HG03378 (cell line): ENCODE measurements around the gene ZNF469.

ENCODE experiments used
- ATAC-seq: cut with Tn5 transposase; IDR thresholded peaks from one replicate; pipeline ENCODE4 v1.9.1; 2021; ENCODE audit warnings: mild to moderate bottlenecking, moderate library complexity; ENCODE audit not compliant: unreplicated experiment

The ZNF469 gene

GRCh38 chr16:88347656-88348376 lies 34.9 kb upstream of the ZNF469 start:
- ATAC-seq = no peak

- no peak for ATAC-seq
Measured at GRCh38 chr16:88348377-88349152, 34.2 kb upstream of the ZNF469 start.

DNA sequence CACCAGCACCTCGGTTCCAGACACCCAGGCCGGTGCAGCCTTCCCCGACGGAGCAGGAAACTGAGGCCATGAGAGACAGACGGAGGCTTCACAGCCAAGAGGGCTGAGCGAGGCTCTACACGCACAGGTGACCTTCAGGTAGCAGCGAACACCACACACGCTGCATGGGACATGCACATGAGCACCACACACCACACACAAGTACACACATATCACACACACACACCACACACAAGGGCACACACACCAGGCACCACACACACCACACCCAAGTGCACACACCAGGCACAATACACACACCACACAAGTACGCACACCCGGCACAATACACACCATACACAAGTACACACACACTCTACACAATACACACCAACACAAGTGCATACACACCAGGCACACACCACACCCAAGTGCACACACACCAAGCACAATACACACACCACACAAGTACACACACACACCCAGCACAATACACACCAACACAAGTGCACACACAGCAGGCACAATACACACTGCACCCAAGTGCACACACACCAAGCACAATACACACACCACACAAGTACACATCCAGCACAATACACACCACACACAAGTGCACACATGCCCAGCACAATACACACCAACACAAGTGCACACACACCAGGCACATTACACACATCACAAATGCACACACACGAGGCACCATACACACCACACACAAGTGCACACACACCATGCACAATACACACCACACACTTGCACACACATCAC lies 33.4 kb upstream of the ZNF469 start:
- ATAC-seq = no peak

- no peak for ATAC-seq
Measured at GRCh38 chr16:88349903-88350900, 32.6 kb upstream of the ZNF469 start.

- ATAC-seq = no peak
Measured at GRCh38 chr16:88350922-88351321, 31.8 kb upstream of the ZNF469 start.

DNA sequence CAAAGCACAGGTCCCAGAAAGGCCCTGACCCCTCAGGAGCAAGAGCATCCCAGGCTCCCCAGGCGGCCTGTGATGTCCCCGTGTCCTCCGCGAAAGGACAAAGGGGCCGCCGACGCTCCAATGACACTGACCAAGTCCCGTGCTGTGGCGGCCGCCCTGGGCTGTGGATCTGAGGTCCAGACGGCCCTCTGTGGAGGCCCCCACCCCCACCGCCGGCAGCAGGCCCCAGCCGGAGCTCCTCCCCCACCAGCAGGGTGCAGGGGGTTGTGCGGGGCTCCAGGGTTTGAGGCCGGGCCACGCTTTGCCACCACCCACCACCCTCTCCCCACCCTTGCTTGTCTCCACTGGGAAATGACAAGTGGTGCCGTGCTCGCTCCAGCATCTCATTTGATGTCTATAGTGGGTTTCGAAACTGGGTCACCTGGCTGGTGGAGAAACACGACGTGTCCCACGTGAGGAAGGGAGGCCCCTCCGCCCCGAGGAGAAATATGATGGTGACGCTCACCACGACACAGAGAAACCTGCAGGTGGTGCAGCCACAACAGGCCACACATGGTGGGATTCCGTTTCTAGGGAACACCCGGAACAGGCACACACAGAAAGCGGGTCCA lies 31.2 kb upstream of the ZNF469 start:
- ATAC-seq = no peak

- ATAC-seq = no peak
Measured at GRCh38 chr16:88352261-88353200, 30.2 kb upstream of the ZNF469 start.

DNA sequence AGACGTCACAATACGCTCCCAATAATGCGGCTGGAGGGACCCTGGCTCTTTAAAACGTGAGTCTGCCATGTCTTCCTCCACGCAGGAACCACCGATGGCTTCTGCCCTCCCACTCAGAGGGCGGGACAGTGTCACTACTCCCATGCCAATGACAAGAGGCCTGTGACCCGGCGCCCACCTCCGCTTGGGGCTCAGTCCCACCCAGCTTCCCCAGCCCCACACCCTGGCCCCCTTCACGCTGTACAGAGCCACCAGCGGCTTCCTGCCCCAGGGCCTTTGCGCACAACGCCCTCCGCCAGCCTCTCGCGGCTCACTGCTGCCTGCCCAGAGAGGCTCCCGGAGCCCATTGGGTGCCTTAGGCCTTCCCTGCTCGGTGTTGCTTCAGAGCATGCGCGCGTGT lies 29.5 kb upstream of the ZNF469 start:
- ATAC-seq = no peak

DNA sequence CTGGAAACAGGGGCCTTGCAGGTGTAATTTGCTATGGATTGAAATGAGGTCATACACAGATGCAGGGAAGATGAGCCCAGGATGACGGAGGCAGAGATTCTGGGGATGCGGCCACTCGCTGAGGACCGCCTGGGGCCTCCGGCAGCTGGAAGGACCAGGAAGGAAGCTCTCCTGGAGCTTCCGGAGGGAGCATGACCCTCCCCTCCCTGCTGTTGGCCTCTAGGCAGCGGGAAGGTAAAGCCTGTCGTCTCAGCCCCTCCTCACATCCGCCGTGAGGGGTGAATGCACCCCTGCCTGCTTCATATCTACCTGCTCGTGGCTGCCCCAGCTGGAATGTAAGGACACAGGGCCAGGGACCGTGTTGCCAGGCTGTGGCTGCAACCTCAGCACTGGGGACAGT lies 29.1 kb upstream of the ZNF469 start:
- ATAC-seq = no peak

DNA sequence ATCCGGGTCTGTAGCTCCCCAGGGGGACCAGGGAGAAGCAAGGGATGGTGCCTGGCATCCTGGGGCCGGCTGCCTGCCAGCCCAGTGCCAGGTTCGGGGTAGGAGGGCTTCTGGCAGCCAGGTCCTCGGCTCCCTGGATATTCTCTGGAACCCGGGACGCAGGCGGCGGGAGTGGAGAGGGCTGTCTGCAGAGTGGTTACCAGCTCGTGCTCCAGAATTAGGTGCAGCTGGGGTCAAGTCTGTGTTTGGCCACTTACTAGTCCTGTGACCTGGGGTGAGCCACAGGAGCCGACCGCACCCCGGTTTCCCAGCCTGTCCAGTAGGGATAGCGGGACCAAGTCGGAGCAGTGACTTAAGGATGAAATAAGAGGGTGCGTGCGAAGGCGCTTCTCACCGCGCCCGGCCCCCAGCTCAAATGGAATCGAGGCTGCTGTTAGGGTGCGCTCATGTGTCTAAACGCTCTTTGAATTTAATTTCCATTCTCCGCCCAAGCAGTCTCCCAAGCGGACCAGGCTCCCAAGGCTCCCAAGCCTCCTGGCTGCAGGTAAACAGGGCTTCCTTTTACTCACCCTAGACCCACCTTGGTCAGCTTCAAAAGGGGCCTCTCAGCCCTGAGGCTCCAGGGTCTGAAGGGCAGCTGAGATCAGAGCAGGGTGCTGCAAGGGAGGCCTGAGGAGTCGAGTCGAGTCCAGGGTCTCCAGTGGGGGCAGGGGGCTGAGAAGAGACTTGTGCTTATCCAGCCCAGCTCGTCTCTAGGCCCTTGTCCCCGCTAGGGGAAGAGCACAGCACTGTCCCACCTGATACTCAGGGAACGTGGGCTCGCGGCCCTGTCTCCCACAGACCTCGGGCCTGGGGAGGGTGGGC lies 28.3 kb upstream of the ZNF469 start:
- ATAC-seq = no peak

DNA sequence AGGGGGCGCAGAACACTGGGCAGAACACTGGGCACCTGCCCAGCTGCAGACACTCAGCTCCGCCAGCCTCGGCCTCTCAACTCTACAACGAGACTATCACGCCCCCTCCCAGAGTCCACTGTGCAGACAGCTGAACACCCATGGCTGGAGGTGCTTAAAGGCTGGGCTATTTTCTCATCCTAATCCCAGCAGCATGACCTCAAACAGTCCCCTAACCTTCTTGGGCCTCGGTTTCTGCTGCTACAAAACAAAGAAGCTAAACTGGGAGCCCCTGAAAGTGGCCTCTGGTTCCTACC lies 27.7 kb upstream of the ZNF469 start:
- ATAC-seq = no peak

DNA sequence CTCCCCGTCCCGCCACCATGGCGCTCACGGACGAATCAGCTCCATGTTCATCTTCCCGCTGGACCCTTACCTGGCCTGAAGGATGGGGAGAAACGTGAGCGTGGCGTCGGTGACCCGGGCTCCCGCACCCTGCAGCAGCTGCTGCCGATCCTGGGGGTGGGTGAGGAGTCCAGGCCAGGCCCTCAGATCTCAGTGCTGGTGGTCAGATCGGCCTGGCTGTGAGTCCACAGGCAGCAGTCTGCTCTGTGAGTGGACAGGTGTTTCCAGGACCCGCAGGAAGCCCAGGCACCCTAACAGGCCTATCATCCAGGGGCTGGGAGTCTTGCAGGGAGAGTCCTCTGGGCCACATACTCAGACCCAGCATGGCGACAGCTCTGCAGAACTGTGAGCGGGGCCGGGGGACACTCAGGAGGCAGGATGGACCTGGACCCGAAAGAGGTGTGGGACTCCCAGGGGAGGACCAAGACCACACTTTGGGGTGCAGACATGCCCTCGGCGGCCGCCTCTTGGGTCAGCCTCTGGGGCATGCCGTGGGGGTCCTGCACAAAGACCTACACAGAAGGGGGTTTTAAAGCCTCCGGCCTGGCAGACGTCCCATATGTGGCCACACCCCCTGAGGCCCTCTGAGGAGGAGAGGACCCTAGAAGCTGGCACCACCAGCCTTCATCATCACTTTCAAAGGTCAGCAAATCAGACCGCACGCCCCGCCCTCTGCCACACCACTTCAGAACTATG lies 27.2 kb upstream of the ZNF469 start:
- no peak for ATAC-seq

DNA sequence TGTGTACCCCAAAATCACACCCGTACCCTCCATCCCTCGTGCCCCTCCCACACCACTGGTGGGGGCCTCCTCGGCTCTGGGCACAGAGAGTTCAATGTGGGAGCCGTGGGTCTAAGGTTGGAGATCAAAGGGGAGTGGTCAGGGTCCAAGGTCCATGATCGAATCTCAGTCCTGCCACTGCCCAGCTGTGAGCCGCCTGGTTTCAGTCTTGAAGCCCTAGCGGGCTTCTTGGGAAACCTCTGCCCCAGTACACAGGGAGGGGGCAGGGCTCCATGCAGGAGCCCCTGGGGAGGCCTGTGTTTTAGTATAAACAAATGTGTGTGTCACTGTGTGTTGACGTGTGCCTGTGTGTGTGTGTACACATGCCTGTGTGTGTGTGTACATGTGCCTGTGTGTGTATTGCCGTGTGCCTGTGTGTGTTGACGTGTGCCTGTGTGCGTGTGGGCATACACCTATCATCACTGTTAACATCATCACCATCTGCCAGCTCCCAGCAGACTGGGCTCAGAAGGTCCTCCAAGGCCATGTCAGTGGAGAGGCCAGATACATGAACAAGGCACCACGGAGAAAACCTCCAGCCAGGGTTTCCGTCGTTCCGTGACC lies 26.5 kb upstream of the ZNF469 start:
- ATAC-seq = no peak

GRCh38 chr16:88356727-88357199 lies 26.0 kb upstream of the ZNF469 start:
- ATAC-seq = no peak

- no peak for ATAC-seq
Measured at GRCh38 chr16:88357317-88358022, 25.3 kb upstream of the ZNF469 start.

DNA sequence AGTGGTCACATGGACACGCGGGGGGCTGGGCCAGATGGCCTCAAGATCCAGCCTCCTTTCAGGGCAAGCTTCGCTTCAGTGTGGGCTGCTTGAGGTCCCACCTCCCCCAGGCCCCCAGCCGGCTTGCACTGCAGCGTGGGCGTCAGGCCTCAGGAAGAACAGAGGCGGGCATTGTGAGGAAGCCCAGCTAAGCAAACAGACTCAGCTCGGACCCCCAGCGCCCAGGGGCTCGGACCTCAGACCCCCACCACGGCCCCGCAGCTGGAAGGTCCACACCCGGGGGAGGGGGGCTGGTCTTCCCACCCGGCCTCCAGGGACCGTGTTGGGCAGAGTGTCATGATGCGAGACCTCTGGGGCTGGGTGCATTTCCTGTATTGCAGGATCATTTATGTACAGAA lies 24.7 kb upstream of the ZNF469 start:
- no peak for ATAC-seq
